ENCODE data around the gene RBMS3.

The RBMS3 gene

GRCh38 chr3:29590461-29590860, 309.6 kb downstream of the RBMS3 start:
- DNase-seq = no peak

GRCh38 chr3:29591579-29591978, 310.7 kb downstream of the RBMS3 start:
- no peak for DNase-seq

- DNase-seq = no peak
Measured at GRCh38 chr3:29593802-29594201, 312.9 kb downstream of the RBMS3 start.

GRCh38 chr3:29594261-29594660, 313.4 kb downstream of the RBMS3 start:
- no peak for DNase-seq

GRCh38 chr3:29597376-29598008, 316.6 kb downstream of the RBMS3 start:
- no peak for DNase-seq

GRCh38 chr3:29601861-29602585, 321.2 kb downstream of the RBMS3 start:
- DNase-seq = no peak

GRCh38 chr3:29605845-29606244, 325.0 kb downstream of the RBMS3 start:
- DNase-seq = no peak

GRCh38 chr3:29606416-29606815, 325.5 kb downstream of the RBMS3 start:
- DNase-seq = no peak

- DNase-seq = no peak
Measured at GRCh38 chr3:29608414-29609327, 327.8 kb downstream of the RBMS3 start.

- DNase-seq = no peak
Measured at GRCh38 chr3:29609328-29609811, 328.5 kb downstream of the RBMS3 start.

GRCh38 chr3:29610781-29611180, 329.9 kb downstream of the RBMS3 start:
- no peak for DNase-seq

- no peak for DNase-seq
Measured at GRCh38 chr3:29611252-29611651, 330.4 kb downstream of the RBMS3 start.

- no peak for DNase-seq
Measured at GRCh38 chr3:29612536-29612935, 331.7 kb downstream of the RBMS3 start.

GRCh38 chr3:29614954-29615353, 334.1 kb downstream of the RBMS3 start:
- no peak for DNase-seq

GRCh38 chr3:29618395-29619282, 337.8 kb downstream of the RBMS3 start:
- no peak for DNase-seq

- DNase-seq = no peak
Measured at GRCh38 chr3:29619676-29620075, 338.8 kb downstream of the RBMS3 start.

GRCh38 chr3:29627136-29628117, 346.6 kb downstream of the RBMS3 start:
- no peak for DNase-seq

- no peak for DNase-seq
Measured at GRCh38 chr3:29628795-29629194, 347.9 kb downstream of the RBMS3 start.

GRCh38 chr3:29635888-29636287, 355.0 kb downstream of the RBMS3 start:
- DNase-seq = no peak

- no peak for DNase-seq
Measured at GRCh38 chr3:29637068-29637467, 356.2 kb downstream of the RBMS3 start.
